GM18511 (cell line): ENCODE measurements around the gene PACSIN3.

Experiments used
- ATAC-seq: cut with Tn5 transposase; IDR thresholded peaks from one replicate; pipeline ENCODE4 v1.9.1; 2021; ENCODE audit warnings: mild to moderate bottlenecking, moderate library complexity; ENCODE audit not compliant: unreplicated experiment

Gene PACSIN3

DNA sequence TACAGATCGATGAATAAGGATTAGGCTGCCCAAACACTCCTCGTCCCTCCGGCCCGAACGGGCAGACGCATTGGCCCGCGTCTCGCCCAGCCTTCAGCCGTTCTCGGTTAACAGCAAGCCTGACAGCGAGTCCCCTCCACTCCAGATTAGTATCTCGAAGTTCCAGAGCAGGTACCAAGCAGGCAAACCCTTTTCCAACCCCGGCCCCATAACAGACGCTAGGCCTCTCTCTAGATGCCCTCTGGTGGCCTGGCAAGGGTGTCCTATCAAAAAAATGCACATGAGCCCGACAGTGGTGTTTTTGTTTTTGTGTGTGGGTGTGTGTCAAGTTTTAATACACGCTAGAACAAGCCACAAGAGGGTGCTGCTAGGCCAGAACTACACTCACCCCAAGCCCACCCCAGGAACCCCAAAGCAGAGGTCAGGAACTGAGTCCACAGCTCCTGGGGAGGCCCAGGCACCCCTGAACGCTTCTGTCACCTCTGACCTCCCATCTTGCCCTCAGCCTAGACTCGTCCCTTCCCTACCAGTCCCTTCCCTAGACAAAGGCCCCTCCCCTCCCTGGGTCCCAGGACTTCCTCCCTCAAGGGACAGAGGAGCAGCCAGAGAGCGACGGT lies 8.9 kb downstream of the PACSIN3 start:
- ATAC-seq, result peak; percentile 72

DNA sequence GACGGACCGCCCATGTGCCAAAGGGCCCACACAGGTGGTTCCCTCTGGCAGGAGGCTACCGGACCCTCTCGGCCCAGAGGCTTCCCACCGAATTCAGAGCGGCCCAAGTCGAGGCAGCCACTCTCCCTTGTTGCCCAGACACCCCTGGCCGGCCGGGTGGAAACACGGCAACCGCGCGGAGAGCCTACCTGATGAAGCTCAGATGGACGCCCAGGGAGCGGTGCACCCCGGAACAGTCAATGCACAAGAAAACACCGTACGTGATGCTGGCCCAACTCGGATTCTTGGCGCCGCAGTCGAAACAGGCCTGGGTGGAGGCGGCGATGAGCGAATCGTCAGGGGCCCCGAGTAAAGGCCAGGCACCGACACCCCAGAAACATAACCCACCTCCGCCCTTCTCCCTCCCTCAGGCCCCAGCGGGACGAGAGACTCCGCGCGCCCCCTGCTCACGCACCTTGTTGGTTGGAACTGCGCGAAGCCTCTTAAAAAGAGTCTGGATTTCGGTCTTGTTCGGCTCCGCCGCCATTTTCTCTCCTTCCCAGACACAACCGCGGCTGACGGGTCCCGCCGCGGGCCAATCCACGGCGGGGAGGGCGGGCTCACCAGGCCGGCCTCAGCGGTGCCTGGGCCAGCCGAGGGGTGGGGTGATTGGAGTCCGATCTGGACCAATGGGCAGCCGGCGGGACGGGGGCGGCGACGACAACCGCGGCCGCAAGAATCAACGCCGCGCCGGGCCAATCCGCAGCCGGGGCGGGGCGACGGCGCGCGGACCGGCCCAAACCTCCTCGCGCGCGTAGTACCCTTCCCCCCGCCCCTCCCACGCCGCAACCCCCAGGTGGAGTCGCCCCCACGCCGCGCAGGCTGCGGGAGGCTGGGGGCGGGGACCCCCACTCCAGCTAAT lies 9.7 kb downstream of the PACSIN3 start, which contains the start of gene ARFGAP2:
TSS of gene ARFGAP2 (minus strand) at position 552 of the 901 bp plus-strand sequence. CDS start at position 526, 26 bp downstream.
- peak; percentile 89 for ATAC-seq

DNA sequence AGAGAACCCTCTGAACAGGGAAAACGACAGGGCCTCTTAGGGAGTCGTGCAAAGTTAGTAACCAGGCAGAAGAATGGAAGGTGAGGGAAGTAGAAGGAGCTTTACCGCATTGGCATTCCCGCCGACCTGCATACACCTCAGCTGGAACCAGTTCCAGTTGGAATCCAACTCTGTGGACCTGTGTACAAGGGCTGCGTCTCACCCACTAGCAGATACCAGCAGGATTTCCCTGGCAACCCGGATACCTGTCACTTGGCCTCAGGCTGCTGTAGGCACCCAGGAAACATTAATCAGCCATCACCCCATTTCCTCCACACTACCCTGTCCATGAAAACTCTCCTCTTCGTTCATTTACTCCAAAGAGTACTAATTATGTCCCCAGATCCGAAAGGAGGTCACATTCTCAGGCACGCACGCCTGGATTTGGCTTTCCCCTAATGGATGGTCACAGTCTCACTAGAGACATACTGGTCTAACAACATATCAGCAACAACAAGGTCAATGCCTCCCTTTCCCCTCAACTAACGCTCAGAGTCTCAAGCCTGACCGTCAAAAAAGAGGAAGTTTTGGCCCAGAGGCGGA lies 10.4 kb downstream of the PACSIN3 start:
- no peak for ATAC-seq

DNA sequence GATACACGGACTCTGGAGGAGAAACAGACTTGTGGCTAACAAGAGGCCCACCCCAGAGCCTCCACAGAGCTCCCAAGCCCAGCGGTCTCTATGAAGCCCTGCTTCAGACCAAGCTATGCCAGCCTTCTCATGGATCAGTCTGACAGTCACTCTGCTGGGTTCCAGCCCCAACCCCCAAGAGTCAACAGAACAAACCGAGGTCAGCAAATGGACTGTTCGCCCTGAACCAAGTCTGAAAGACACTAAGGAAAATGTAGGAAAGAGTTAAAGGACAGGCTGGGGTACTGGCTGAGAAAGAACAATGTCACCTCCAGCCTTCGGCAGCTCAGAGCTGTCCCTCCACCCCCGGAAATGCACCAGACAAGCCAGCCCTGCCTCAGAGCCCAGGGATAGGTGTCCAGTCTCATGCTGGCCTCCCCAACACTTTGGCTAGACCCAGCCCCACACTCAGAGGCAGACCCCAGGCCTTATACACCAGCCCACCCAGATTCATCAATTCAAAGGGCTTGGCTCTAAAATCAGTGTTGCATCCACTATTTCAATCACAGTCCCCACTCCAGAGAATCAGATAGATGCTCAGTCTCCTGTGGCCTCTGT lies 13.4 kb downstream of the PACSIN3 start:
- ATAC-seq, result no peak

DNA sequence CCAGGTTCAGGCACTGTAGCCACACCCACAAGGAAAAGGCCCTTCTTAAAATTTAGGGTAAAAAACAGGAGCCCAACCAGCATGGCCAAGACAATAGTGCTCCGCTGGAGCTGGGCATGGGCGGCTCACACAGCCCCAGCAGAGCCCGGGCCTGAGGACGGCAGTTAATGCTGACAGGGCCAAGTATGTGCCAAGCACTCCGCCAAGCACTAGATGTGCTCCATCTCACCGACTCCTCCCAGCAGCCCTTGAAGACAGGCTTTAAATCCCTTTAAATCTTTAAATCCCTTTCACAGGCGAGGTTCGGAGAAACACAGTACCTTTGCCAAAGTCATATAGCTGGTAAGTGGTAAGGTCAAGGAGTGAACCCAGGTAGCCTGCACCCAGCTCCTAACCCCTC lies 14.4 kb downstream of the PACSIN3 start:
- no peak for ATAC-seq

DNA sequence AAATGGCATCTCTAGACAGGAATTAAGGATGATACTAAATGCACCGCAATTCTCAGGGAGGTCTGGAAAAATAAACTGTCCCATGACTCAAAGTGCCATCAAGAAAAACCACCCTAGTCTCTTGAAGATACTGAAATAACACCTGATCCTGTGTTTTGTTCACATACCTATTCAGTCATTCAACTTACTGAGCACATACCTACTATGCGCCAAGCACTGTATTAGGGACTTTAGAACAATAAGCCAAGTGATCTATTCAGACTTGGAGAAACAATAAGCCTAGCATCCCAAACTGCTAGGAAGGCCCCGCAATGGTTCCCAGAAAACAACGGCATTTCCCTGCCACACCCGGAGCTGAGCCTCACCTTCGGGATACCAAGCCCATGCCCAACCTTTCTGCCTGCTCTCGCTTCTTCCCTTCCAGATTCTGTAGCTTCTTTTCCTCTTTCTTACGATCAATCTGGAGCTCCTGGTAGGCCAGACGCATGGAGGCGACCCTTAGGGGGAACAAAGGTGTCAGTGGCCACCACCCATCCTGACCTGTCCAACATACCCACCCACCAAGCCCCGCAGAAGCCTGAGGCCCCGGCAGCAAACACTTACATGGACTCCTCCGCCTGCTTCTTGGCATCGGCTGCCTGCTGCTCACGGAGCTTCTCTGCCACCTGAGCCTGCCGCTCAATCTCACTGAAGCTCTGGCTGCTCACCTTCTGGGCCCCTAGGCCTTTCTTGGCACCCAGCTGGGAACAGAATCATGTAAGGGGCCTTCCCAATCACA lies 15.0 kb downstream of the PACSIN3 start:
- ATAC-seq, result no peak

DNA sequence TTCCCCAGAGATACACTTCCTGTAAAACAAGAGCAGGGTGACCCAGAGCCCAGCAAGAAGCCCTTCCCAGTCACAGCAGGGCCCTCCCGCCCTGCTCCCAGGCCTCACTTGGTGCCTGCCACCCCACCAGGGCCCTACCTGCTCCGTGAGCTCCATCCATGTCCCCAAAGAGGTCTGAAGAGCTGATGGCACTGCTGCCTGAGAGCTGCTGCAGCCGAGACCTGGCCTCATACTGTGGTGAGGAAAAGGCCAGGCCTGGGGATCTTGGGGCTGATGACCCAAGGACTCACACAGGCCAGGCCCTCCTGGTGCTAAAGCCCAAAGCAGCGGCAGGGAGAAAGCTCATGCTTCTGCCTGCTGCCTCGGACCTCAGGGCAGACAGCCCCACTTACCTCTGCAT lies 19.9 kb downstream of the PACSIN3 start:
- ATAC-seq, result no peak

DNA sequence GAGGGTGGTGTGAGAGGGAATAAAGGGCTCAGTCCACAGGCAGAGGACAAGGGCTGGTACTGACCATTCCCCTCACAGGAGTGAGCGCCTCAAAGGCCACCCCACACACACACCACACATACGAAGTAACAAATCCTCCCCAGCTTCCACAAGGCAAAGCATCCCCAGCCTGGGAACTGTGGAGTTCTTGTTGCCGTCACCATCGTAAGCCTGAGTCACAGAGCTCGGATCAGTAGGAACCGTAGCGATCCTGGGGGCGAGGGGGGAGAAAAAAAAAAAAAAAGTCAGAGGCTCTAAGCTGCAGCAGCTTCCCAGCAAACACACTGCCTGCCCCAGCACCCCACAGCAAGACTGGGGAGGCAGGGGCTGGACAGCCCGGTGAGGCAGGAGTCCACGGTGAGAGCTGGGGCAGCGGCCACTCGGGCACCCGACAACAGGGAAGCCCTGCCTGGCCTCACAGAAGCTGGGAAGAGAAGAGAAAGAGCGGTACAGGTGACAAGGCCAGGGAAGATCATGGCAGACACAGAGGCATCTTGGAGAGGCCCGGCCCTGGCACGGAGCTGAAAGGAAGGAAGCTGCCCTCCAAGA lies 20.9 kb downstream of the PACSIN3 start:
- no peak for ATAC-seq

DNA sequence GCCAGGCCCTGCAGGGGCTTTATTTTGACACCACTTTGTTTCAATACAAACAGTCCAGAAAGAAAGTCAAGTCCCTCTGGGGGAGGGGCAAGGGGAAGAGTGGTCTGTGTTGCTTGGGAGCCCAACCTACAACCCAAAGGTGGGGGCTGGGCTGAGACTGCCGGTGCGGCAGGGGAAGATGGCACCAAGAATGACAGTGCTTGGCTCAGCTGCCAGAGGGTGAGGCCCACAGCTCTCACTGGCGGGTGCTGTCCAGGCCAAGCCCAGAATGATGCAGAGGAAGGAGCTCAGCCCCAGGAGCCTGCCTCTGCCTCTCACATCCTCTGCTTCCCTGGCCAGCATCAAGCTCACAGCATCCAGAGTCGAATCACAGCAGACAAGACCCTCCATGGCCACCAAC lies 21.9 kb downstream of the PACSIN3 start:
- no peak for ATAC-seq

DNA sequence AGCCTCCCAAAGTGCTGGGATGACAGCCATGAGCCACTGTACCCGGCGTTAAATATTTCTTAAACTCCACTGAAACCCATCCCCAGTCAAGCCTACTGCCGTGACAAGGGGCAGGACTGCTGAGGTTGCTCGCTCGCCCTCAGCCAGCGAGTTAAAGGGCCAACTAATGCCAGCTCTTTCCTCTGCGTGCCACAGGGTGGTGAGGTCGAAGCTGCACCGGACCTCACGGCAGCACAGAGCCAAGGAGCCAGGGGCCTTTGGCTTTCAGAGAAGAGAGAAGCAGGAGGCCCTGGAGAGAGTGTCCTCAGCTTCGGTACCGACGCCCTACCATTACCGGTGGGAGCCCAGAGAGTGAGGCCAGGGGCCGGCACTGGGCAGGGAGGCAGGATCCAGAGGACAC lies 22.3 kb downstream of the PACSIN3 start:
- ATAC-seq, result no peak

DNA sequence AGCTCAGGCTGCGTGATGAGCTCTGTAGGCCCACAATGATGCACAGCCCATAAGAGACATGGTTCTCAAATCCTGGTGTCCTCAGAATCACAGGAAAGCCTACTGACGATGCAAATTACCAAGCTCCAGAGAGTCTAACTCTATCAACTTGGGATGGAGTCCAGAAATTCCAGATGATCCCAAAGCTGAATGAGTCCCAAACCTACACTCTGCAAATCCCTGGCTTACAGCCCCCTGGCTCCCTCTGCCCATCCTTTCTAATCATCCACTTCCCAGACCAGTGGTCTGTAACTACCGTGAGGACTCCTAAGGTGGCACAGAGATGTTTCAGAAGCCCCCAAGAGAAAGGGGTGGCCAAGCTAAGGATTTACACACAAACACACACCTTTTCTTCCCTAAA lies 23.0 kb downstream of the PACSIN3 start:
- no peak for ATAC-seq

DNA sequence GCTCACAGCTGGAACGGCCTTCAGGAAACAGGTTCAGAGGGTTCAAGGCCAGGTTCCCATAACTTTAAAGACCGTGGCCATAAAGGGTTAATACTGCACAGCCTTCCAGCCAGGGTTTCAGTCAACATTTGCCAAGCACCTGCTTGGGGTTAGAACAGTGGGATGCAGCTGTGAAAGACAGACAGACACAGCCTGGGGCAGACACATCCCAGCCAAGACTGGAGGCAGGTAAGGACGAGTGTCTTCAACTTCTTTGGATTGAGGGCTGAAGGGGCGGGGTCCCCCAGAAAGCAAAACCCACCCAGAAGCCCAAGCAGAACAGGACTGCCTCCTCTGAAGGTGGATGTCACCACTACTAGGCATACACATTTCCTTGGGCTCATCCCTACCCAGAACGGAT lies 23.8 kb downstream of the PACSIN3 start:
- ATAC-seq, result no peak

DNA sequence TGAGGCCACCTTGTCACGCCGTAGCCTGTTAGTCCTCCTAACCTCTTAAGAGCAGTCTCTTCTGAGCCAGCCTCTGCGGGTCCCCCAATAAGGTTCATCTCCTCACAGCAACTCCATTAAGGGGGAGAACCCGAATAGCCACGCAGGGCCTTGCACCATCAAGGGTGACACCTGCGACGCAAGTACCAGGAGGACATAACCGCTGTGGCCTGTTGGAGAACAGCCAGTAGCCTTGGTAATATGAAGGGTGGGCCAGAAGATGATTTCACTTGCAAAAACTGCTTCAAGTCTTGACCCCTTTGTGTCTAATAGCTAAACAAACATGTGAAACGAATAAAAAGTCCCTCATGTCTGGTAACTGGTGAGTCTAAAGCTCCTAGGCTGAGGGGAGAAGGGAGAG lies 24.3 kb downstream of the PACSIN3 start:
- ATAC-seq, result no peak

DNA sequence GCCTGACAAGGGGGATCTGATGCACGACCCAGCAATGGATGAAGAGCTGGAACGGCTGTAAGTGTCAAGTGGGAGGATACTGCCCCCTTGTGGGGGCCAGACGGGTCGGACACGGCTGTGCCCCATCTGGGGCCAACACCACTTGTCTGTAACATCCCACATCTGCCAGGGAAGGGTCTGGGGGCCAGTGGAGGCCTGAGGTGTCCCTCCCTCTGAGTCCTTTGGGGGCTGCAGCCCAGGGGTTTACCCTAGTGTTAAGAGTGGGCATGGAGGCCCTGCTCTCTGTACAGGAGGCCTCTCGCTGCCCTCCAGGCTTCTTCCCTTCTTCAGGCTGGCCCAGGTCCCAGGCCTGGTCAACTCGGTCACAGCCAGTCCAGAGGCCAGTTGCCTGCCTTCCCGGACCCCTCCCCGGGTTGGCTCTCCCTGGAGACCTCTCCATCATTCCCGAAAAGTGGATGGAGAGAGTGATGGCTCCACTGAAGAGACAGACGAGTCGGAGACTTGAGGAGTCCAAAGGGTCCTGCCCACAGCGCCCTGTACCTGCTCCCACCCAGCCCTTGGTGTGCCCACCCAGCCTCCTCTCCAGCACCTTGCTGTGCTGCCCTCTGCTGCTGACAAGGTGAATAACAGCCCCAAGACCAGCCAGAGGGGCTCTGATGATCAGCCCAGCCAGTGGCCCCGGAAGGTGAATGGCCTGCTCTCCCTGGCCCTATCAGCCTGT lies 24.9 kb downstream of the PACSIN3 start:
- peak; percentile 73 for ATAC-seq

DNA sequence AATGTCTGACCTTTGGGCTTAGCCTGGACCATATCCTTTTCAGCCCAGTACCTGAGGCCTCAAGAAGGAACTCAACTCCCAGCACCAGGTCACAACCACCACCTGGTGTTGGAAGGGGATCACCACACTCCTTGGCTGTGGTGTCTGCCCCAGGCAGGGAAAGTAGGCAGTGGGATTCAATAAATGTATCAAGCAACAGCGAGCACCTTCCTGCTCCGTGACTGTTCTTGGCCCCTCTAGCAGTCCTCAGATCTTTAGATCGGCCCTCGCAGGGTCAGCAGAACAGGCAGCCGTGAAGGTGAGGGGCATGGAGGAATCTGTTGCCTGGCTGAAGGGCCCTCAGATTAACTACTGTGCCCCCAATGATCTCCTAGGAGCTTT lies 25.5 kb downstream of the PACSIN3 start:
- ATAC-seq, result no peak

DNA sequence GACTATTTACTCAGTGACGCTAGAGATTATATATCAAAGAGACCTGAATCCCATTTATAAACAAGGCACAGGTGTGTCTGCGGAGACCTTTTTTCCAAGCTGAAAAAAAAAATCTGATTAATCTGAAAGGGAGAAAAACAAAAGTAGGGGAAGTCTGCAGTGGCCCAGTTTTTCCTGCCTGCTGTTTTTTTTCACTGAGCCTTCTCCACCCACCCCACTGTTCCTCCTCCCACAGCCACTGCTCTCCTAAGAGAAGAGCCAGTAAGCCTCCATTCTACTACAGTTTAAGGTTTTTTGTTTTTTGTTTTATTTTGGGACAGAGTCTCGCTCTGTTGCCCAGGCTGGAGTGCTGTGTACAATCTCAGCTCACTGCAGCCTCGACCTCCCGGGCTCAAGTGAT lies 28.0 kb downstream of the PACSIN3 start:
- no peak for ATAC-seq

DNA sequence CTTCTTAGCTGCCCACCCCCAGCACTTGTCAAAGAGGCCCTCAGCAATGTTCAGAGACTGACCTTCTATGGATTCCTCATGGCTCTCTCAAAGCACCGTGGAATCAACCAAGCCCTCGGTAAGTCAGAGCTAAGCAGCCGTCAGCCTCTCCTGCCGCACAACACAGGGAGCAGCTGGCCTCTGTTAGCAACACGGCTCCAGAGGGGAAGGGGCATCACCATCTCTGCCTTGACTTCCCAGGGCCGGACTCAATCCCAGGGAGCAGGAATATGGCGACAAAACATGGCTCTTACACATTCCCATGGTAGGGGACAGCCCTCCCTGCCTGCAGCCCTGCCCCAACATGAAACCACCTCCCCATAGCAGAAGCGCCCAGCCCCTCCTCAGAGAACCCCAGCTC lies 28.4 kb downstream of the PACSIN3 start:
- no peak for ATAC-seq

DNA sequence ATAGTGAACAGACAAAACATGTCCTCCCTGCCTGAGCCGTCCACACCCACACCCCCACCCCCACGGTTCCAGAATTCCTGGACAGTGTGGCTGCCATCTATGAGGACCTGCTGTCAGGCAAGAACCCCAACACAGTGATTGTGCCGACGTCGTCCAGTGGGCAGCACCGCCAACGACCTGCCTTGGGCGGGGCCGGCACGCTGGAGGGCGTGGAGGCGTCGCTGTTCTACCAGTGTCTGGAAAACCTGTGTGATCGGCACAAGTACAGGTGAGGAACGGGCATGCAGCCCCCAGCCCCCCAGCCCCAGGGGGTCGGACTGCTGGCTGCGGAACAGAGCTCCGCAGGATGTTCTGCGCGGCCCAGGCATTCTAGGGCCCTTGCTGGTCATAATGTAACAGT lies 29.3 kb downstream of the PACSIN3 start:
- no peak for ATAC-seq

DNA sequence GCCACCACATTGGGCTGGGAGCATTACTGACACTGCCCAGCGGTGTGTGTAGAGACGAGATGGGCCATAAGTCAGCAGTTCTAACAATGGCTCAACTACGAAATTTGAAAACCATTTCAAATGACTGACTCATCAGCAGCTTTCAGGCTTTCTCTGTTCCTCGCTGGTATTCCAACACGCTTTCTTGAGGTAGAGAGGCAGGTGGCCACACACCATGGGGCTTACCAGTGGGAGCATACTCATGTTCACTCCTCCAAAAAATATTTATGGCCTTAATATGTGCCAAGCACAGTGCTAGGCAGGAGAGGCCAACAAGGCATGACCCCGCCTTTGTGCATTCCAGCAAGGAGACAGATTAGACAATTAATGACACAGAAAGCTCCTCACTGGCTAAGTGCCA lies 29.9 kb downstream of the PACSIN3 start:
- no peak for ATAC-seq

DNA sequence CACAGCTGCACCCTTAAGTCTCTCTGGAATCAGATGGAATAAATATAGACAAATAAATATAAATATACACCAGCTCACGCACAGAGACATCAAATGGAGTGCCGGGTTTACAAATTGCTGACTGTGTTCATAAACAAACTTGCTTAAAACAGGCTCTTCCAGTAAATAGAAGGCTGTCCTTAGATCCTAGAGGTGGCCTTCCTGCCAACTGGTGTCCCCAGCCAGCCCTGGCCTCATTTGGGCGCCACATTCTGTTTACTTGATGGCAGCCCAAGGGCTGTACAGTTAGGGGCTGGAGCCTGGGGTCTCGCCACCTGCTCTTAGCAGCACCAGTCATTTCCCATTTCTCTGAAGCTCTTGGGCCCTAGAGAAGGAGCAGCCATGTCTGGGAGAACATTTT lies 30.4 kb downstream of the PACSIN3 start:
- no peak for ATAC-seq
